Suppressor macrophage treated with lipopolysaccharide for 1 hour (primary cell): ENCODE measurements around the gene ZNRF1.
A peak's percentile ranks its signal among the peaks of the same experiment; 100 is the strongest.

ENCODE experiments used
- DNase-seq, 3 donors: peaks; one replicate each; pipeline ENCODE4 v3.0.0-alpha.2; 2020 to 2022

ZNRF1 gene

DNA sequence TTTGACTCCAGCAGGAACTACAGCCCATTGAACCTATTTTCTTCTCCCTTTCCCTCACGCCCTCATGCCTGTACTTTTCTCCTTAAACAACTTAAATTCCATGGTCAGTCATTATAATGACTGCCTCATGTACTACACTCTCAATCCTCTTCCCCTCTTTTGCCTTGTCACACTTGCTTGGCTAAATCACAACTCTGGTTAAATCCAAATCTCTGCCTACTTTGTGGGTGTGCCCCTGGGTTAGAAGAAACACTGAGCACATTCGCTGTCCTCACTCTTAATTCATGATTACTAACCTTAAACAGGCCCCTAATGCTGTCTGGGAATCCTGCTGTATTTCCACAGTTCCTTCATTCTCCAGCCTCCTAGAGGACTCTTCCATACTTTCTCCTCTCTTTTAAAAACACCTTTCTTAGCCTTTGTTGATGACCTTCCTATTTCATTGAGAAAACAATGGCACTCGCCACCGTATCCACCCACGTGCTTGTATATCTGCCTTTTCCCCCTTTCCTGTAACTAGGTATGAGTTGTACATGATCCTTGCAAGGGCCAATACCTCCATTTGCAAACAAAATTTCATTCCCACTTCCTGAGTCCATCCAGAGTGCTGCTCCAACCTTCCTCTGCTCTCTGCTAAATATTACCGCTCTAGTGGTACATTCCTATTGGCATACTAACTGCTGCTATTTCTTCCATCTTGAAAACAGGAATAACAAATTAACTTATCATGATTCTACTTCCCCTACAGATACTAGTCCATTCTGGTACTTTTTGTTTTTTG, 28.9 kb downstream of the ZNRF1 start:
- no peak for DNase-seq

DNA sequence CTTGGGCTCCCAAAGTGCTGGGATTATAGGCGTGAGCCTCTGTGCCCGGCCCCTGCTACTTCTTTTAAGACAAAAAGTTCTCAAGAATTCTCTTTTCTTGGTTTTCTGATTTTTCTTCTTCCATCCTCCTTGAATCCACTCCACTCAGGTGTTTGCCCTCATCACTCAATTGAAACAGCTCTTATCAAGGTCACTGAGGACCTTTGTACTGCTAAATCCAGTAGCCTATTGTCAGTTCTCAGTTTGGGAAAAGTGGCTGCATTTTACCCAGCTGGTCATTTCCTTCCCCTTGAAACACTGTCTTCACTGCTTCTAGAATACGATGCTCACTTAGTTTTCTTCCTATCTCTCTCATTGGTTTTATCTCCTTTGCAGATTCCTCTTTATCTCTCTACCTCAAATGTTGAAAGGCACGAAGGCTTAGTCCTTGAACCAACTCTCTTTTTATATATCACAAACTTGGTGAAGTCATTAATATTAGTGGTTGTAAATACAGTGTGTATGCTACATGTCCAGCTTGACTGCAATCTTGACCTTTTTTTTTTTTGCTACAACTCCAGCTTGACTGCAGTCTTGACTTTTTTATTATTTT, 29.8 kb downstream of the ZNRF1 start:
- no peak for DNase-seq

DNA sequence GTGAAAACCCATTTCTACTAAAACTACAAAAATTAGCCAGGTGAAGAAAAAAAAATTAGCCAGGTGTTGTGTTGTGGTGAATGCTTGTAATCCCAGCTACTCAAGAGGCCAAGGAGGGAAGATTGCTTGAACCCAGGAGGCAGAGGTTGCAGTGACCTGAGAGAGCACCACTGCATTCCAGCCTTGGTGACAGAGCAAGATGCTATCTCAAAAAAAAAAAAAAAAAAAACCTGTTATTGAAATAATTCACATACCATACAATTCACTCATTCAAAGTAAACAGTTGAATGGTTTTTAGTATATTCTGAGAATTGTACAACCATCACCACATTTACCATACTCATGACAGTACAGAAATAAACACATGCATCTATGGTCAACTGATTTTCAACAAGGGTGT, 31.0 kb downstream of the ZNRF1 start:
- no peak for DNase-seq

DNA sequence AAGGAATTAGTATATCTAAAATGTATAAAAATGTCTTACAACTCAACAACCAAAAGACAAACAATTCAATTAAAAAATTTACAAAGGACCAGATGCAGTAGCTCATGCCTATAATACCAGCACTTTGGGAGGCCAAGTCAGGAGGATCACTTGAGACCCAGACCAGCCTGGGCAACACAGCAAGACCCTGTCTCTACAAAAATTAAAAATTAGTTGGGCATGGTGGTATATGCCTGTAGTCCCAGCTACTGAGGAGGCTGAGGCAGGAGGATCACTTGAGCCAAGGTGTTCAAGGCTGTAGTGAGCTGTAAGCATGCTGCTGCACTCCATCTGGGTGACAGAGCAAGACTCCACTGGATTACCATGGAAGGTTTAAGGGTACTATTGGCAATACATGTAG, 33.8 kb downstream of the ZNRF1 start:
- DNase-seq: peak in 1 of 3 donors; percentile 13

DNA sequence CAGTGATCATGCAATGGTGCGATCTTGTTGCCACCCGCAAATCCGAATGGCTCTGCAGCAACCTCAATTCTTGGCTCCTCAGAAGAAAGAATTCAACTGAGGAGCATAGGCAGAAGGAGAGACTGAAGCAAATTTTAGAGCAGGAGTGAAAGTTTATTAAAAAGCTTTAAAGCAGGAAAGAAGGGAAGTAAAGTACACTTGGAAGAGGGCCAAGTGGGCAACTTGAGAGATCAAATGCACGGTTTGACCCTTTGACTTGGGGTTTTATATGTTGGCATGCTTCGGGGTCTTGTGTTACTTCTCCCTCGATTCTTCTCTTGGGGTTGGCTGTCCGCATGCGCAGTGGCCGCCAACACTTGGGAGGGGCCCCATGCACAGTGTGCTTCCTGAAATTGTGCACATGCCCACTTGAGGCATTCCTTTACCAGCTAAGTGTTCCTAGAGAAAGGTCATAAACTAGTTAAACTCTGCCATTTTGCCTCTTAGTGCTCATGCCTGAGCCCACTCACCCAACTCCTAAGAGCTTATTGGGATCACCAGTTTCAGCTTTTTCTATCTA, 36.7 kb downstream of the ZNRF1 start:
- peak in 1 of 3 donors; percentile 14 for DNase-seq

DNA sequence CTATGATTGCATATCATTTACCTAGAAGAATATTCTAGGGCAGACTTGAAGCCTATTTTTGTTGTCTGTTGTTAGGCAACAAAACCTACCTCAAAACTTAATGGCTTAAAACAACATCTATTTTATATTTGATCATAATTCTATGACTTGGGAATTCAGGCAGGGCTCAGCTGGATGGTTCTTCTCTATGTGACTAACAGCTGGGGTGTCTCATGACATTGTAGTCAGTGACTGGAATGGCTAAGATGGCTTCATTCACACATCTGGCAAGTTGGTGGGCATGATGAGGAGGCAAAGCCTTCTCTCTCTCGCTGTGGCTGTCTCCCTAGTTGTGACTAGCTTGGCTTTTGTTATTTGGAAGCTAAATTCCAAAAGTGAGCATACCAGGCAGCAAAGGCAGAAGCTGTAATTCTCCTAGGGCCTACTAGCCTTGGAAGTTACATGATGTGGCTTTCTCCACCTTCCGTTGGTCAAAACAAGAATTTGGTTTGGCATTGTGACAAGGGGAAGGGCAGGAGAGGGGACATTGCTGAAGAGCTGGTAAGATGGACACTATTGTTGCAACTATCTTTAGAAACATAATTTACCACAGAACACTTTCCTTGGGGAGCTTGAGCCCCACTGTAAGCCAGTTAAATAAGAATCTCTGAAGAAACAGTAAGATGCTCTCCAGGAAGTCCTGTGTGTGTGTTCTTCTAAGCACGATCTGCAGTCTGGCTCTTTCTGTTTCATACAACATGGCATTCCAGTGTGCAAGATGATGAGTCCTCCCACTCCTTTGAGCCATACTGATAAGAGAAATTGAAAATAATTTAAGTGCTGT, 39.4 kb downstream of the ZNRF1 start:
- peak in 1 of 3 donors; percentile 18 for DNase-seq

DNA sequence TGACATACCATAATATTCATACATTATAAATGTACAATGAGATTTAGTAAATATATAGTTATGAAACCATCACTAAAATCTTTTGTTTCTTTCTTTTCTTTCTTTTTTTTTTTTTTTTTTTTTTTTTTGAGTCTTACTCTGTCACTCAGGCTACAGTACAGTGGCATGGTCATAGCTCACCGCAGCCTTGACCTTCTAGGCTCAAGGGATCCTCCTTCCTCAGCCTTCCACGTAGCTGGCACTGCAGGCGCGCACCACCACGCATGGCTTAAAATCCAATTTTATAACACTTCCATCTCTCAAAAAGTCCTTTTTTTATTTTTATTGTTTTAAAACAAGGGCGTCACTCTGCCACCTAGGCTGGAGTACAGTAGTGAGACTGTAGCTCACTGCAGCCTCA, 41.1 kb downstream of the ZNRF1 start:
- no peak for DNase-seq

DNA sequence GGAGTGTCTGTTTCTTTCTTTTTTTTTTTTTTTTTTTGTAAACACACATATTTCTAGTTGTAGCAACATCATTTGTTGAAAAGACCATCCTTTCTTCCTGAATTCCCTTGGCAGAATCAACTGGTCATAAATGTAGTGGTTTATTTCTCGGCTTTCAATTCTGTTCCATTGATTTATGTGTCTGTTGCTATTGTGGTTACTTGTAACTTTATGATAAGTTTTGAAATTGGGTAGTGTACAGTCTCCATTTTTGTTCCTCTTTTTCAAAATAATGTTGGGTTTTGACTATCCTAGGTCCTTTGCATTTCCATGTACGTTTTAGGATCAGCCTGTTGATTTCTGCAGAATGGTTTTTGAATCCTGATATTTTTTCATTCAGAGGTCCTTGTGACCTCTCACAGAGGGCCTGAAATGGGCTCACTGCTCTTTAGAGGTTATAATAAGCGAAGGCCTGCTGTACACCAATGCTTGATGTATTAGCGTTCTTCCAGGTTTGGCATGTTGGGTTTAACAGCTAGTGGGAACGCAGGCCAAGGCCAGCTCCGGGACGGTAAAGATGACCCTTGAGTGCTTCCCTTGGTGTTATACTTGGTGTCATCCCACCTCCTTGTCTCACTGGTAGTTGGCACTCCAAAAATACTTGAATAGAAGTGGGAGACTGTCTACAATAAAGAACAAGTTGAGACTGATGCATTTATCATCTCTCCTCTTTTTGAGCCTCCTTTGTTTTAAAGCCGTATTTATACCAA, 43.8 kb downstream of the ZNRF1 start:
- peak in 2 of 3 donors; percentile 56 to 63 for DNase-seq

DNA sequence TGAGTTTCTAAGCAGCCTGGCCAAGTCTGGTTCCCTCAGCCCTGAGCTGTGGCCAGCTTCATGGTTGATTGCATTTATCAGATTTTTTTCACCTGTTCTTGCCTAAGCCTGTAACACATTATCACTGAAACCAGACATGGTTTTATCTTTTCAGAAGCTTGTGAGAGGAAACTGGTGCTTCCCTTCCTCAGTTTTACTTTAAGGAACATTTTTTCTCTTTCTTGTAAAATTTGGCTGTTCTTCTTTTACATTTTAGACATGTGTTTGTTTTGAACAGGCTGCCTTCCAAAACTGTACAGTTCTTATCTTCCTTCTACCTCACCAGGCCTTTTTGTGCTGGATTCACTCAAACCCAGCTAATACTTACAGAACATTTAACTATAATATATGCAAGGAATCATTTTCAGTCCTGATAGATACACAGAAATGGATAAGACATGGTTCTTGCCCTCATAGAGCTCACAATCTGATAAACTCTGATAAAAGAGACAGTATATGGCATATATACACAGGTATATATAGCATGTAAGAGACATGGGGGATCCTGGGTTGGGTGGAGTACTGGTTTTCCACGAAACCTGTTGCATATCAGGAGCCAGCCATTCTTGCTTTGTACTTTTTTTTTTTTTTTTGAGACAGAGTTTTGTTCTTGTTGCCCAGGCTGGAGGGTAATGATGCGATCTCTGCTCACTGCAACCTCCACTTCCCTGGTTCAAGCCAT, 44.5 kb downstream of the ZNRF1 start:
- peak in 1 of 3 donors; percentile 10 for DNase-seq

DNA sequence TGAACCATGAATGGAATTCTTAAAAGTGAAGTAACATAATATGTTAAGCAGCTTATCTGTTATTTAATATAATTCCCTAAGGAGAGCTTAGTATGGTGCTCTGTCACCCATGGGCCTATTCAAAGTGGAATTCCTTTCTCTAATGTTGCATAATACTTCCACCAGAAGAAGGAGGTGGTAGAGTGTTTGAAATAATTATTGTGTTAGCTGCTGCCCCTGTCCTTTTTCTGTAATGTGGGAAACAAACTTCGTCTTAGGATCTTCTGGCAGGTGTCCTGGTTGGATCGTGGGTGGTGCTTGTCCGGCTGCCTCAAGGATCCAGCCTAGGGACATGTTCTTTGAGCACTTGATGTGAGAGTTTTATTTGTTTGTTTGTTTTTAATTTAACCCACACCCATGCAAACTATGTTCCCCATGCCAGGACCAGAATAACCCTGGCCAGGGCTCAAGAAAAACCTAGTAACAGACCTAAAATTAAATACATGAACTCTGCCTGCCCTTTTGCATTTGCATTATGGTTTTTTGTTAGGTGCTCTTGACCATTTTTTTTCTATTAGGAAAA, 46.1 kb downstream of the ZNRF1 start:
- DNase-seq: peak in 1 of 3 donors; percentile 17

DNA sequence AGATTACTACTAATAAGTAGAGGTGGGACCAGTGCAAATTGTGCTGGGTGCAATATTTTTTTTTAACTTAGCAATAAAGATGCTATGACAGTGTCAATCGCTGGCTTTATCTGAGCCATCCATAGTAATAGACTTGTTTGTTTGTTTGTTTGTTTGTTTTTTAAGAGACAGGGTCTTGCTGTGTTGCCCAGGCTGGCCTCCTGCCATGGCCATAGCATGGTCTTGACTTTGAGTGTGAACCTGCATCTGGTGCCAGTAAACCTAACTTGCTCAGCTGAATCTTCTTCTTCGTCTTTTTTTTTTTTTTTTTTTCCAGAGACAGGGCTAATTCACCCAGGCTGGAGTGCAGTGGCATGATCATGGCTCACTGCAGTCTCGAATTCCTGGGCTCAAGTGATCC, 46.6 kb downstream of the ZNRF1 start:
- DNase-seq: no peak

DNA sequence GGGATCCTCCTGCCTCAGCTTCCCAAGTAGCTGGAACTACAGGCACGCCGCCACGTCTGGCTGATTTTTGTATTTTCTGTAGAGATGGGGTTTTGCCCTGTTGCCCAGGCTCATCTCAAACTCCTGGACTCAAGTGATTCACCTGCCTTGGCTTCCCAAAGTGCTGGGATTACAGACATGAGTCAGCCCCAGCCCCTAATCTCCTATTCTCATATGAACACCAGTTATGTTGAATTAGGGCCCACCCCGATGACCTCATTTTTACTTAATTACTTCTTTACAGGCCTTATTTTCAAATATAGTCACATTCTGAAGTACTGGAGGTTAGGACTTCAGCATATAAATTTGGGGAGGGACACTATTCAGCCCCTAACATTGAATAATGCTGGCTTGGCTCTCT, 49.2 kb downstream of the ZNRF1 start:
- DNase-seq: peak in 1 of 3 donors; percentile 13

DNA sequence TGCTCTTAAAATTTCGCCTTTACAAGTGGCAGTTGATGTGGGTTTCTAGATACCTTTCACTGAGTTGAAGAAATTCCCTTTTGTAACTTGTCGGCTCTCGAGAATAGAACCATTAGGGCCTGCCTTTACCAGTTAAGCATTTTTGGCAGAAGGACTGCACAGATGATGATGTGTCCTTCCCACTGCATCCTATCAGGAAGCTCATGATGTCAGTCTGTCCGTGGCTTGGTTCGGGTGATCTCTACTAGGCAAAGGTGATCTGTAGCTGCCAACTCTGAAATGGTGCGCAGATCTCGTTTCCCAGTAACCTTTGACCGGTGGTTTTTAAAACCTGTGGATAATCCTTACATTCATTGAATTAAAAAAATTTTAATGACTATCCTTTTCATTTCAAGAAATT, 49.7 kb downstream of the ZNRF1 start:
- DNase-seq: peak in 1 of 3 donors; percentile 17

DNA sequence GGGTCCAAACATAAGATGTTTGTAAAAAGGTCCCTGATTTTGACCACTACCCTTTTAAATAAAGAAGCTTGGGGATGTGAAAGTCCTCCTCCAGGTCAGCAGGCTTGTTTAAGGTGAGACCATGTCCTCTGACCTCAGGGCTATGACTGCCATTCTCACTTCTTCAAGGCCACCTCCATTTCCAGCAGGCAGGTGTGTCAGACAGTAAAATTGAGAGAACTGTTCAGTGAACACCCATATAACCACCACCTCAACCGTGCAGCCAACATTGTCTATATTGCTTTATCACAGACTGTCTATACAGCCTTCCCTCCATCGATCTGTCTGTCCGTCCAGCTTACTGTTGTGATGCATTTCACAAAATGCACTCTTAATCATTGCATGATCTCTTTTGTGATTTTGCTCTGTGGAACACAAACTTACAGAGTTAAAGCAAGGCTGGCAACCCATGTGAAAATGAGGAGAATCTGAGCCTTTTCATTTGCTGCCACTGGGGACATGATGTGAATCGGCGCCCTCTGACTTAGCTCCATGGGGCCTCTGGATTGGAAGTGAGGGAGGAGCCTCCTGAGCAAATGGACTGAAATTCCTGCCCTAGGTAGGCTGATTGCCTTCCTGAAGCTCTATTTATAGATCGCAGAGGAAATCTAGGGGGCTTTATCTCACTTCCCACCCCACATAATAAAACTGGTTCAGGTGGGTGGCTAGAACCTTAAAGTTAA, 53.8 kb downstream of the ZNRF1 start:
- peak in 1 of 3 donors; percentile 6 for DNase-seq

DNA sequence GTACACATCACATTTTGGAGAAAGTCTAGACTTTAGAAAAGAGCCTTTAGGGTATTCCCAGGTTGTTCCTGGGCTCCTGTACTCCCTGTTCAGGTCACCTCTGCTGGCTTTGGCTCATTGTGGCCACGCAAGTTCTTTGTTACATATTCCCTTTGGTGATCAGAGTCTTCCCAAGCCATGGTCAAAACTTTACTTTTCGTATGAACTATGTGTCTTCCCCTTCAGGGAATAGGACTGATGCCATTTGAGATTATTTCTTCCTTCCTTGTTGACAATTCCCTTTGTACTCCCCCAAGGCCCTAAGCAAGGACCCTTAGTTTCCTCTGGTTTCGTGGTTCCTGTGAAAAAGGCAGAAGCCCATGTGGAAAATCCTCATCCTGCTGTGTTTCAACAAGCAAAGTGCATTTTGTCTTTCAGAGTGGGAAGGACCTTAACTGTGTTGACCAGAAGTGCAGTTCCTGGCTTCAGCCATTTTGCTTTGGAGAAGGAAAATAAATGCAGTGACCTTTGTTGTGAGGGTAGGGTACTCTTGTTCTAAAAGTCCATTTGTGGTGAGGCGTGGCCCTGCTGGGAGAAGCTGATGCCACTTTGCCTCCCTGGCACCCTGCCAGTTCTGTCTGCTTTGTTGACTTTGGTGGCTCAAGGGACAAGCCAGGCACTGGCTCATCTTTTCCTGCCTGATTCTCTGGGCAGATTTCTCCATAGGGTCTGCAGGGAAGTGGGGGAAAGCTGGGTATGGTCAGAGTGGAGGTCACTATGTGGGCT, 55.1 kb downstream of the ZNRF1 start:
- peak in 2 of 3 donors; percentile 32 to 37 for DNase-seq

DNA sequence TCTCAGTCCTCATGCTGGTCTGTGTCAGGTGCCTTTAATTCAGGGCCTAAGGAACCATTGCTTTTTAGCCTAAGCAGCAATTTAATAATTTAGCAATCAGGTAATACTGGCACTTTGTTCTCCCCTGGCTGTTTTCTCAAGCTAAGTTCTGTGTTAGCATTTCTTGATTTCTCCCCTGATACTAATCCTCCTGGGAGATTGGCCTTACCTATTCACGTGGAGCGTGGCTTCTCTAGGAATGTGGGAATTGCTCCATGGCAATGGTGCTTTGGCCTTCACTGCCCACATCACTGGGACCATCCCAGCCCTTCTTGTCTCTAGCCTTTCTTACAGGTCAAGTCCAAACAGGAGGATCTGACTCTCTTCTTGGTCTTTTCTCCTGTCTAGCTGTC, 55.7 kb downstream of the ZNRF1 start:
- no peak for DNase-seq

DNA sequence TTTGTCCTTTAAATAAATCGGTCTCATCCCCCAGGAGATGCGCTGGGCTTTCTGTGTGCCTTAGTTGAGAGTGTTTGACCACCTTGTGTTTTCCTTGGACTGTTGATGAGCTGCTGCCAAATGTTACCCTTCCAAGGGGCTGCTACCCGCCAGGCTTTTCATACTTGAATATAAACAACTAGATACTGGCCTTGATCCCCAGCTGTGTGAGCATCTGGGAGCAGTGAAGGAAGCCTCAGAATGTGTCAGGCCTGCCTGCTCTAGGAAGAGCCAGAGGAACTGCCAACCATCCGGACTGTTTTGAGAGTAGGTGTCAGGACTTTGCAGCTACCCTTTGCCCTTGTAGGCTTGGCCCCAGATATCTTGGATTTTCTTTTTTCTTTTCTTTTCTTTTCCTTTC, 60.0 kb downstream of the ZNRF1 start:
- no peak for DNase-seq

DNA sequence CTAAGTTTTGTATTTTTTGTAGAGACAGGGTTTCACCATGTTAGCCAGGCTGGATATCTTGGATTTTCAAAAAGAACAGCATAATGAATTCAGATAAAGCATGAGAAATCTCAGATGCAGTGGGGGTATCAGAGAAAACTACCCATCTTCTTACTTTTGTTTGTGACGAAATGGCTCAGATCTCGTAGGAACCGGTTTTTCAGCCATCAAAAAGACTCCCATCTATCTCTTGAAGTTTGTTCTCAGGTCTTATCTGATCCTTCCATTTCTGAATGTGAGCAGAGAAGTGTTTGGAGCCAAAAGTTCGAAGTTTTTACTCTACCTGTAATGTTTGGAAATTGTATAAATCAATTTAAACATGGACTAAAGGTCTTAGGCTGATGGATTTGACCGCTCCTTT, 60.6 kb downstream of the ZNRF1 start:
- no peak for DNase-seq

DNA sequence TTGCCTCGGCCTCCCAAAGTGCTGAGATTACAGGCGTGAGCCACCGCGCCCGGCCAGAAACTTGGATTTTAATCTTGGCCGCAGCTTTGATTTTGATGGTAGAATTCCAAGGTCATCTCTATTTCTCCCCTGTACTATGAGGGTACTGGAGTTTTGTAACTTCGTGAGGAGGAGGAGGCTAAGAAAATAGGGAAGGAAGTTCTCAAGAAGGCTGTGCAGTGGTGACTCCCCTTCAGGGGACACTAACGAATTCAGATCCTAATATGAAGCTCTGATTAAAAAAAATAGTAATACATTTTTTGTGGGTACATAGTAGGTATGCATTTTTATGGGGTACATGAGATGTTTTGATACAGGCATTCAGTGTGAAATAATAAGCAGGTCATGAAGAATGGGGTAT, 61.9 kb downstream of the ZNRF1 start:
- peak; percentile 41 to 53 (median 43) for DNase-seq

DNA sequence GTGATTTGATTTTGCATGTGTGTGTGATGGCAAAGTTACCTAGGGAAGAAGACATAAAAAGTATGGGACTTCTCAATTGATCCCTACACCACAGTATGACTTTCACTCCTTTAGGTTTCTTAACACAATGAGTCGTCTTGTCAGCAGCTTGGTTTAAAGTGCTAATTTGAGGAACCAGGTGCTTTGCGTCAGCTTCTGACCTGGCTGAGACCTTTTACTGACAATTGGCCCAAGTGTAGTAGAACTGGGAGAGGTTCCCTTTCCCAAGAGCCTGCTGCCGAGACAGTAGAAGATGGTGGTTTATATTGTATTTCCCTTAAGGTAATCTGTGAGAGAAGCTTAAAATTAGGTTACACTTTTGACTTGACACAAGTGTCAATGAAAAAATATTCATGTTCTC, 62.8 kb downstream of the ZNRF1 start:
- no peak for DNase-seq
